WERI-Rb-1 (cell line): Measurements from ENCODE around the gene AMBRA1.
A peak's percentile ranks its signal among the peaks of the same experiment; 100 is the strongest.

Experiments used
- DNase-seq: peaks from one replicate; pipeline ENCODE4 v3.0.0-alpha.2; 2020
- H3K27ac ChIP-seq: fragments of 250-450 bp; sonication (Bioruptor Pico); 2 replicates; pipeline ENCODE4 v1.5.1; 2020; ENCODE audit warnings: mild to moderate bottlenecking, moderate library complexity
- H3K27me3 ChIP-seq: fragments of 250-450 bp; sonication (Bioruptor Pico); 2 replicates; pipeline ENCODE4 v1.5.1; 2021; ENCODE audit warnings: mild to moderate bottlenecking, low read depth, moderate library complexity; ENCODE audit not compliant: insufficient read depth, severe bottlenecking
- H3K36me3 ChIP-seq: fragments of 250-450 bp; sonication (Bioruptor Pico); 2 replicates; pipeline ENCODE4 v1.5.1; 2020; ENCODE audit warnings: mild to moderate bottlenecking, moderate library complexity
- H3K4me3 ChIP-seq: 2 replicates; pipeline ENCODE4 v1.5.1; 2011; ENCODE audit warnings: low read depth, mild to moderate bottlenecking, control low read depth, low read length
- H3K9me3 ChIP-seq: fragments of 250-450 bp; sonication (Bioruptor Pico); 2 replicates; pipeline ENCODE4 v1.5.1; 2021; ENCODE audit warnings: mild to moderate bottlenecking, moderate library complexity; ENCODE audit not compliant: severe bottlenecking
- CTCF ChIP-seq: IDR thresholded peaks from 2 replicates; pipeline ENCODE4 v1.5.1; 2011; ENCODE audit warnings: low read depth, mild to moderate bottlenecking, control low read depth, inconsistent platforms, low read length

The AMBRA1 gene

DNA sequence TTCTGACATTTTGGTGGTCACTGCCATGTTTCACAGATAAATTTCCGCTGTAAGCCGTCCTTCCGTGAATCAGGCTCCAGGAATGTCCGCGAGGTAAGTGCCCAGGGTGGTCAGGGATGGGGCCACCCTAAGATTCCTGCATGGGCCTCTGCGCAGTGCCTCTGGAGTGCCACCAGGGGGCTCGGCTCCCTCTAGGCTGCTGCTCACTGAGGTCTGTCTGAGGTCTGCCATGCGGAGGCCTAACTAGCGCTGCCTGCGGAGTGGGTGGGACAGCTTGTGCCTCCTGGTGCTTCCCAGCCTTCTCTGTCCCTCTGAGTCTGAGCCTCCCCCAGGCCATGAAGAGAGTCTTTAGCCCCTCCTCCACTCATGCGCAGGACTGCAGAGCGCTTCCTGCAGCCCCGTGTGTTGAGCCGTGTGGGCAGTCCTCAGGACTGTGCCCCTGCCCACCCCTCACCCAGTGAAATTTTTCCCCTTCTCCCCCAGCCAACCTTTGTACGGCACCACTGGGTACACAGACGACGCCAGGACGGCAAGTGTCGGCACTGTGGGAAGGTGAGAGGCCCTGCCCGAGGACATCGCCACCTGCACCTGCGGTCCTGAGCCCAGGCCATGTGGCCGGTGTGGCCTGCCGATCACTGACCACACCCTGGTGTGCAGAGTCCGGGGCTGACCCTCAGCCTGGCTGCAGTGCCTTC, 224.2 kb downstream of the AMBRA1 start:
- Histone ChIP-seq H3K9me3 (no peaks in the 10 kb centered on the region), H3K27ac (peak overlapping the region; percentile 30), H3K36me3 (peaks cover 49% of the 10 kb centered on the region), H3K4me3 (no peak overlapping the region), H3K27me3 (no peaks in the 10 kb centered on the region)
- peak; percentile 98 for TF ChIP-seq CTCF
- peak; percentile 91 for DNase-seq

- Histone ChIP-seq H3K4me3 (no peak overlapping the region), H3K9me3 (no peaks in the 10 kb centered on the region), H3K27ac (no peak overlapping the region), H3K36me3 (peaks cover 43% of the 10 kb centered on the region), H3K27me3 (no peaks in the 10 kb centered on the region)
- no peak for DNase-seq
- no peak for TF ChIP-seq CTCF
These were observed 225.9 kb downstream of the AMBRA1 start for GRCh38 chr11:46367916-46368267.

GRCh38 chr11:46367244-46367915, 226.4 kb downstream of the AMBRA1 start:
- no peak overlapping the region for H3K4me3 ChIP-seq
- peak; percentile 92 for TF ChIP-seq CTCF
- DNase-seq: peak; percentile 77
- H3K27me3 ChIP-seq: no peaks in the 10 kb centered on the region
- H3K9me3 ChIP-seq: no peaks in the 10 kb centered on the region
- H3K36me3 ChIP-seq: peaks cover 41% of the 10 kb centered on the region
- H3K27ac ChIP-seq: peak overlapping the region; percentile 53

DNA sequence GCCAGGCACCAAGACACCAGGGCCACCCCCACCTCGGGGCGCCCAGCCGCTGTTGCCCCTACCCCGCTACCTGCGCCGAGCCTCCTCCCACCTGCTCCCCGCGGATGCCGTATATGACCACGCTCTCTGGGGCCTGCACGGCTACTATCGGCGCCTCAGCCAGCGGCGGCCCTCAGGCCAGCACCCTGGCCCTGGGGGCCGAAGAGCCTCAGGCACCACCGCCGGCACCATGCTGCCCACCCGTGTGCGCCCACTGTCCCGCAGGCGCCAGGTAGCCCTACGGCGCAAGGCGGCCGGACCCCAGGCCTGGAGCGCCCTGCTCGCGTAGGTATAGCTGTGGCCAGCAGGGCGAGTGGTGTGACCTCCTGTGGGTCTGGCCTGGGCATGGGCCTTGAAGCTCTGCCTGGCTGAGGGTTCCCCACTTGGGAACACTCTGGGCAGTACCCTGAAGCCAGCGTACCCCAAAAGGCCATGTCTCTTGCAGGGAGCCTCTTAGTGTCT, 227.1 kb downstream of the AMBRA1 start:
- TF ChIP-seq CTCF: no peak
- peaks cover 37% of the 10 kb centered on the region for H3K36me3 ChIP-seq
- H3K4me3 ChIP-seq: no peak overlapping the region
- DNase-seq: no peak
- no peaks in the 10 kb centered on the region for H3K27me3 ChIP-seq
- no peaks in the 10 kb centered on the region for H3K9me3 ChIP-seq
- no peak overlapping the region for H3K27ac ChIP-seq

GRCh38 chr11:46366260-46366659, 227.6 kb downstream of the AMBRA1 start:
- H3K4me3 ChIP-seq: no peak overlapping the region
- TF ChIP-seq CTCF: no peak
- no peak for DNase-seq
- no peak overlapping the region for H3K27ac ChIP-seq
- H3K27me3 ChIP-seq: no peaks in the 10 kb centered on the region
- H3K36me3 ChIP-seq: peaks cover 32% of the 10 kb centered on the region
- no peaks in the 10 kb centered on the region for H3K9me3 ChIP-seq
